ENCODE measurements around the gene CPTP. TPM values are rescaled to one million over a fixed set of nuclear protein-coding genes. Genes with fewer than 3 reads are reported as not detected.
A peak's percentile ranks its signal among the peaks of the same experiment; 100 is the strongest.

The CPTP gene
- total RNA-seq (10 to 100 TPM in 1 of 2 donors, 1 to 10 TPM in 1; 7.9 to 14.6 TPM), polyA plus RNA-seq (10 to 100 TPM; 30.4 to 45.1 TPM)

DNA sequence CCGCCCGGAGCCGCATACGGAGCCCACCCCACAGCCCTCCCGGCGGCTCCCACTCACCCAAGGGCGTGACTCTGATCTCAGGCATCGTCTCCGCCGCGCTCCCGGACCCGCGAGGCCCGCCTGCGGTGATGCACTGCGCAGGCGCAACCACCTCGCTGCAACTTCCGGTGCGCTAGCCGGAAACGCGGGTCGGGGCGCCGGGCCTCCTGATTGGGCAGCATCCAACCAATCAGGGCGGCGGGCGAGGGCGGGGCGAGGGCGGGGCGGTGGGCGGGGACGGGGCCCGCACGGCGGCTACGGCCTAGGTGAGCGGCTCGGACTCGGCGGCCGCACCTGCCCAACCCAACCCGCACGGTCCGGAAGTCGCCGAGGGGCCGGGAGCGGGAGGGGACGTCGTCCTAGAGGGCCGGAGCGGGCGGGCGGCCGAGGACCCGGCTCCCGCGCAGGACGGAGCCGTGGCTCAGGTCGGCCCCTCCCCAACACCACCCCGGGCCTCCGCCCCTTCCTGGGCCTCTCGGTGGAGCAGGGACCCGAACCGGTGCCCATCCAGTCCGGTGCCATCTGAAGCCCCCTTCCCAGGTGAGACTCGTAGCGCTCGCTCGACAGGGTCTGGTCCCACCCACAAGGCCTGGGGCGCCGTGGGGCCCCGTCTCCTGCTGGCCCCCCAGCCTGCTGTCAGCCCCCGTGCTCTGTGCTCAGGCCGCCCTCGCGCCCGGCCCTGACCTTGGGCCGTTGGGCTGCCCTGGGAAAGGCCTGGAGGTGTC, at the start of gene CPTP, which contains the start of gene INTS11:
TSS of gene CPTP (plus strand) at position 279 of the 764 bp plus-strand sequence. CDS start 2,109 bp downstream, outside the sequence.
TSS of gene INTS11 (minus strand) at position 137 of the 764 bp plus-strand sequence. CDS start at position 85, 52 bp downstream.
- peak; percentile 97 for DNase-seq (ENCODE audit: low spot score)
- no peaks in the 10 kb centered on the region for H3K27me3 ChIP-seq (ENCODE audit: control insufficient read depth in 4 of 4, insufficient read depth in 4 of 4, low read length in 3 of 4)
- H3K27ac ChIP-seq (ENCODE audit: low read depth in 1 of 2, low read length in 2 of 2), result peak within 1 kb of the TSS; percentile 75 to 84
- WGBS, result under 1% methylated on average over 84 of the region's 84 CpGs
- TF ChIP-seq, protein P1, sequence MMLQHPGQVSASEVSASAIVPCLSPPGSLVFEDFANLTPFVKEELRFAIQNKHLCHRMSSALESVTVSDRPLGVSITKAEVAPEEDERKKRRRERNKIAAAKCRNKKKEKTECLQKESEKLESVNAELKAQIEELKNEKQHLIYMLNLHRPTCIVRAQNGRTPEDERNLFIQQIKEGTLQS (IDR thresholded peaks at IDR 0.05), result no peak
- no peak for TF ChIP-seq FOXA1 (IDR thresholded peaks at IDR 0.05)
- TF ChIP-seq RXRA (IDR thresholded peaks at IDR 0.05), result peak; percentile 63 to 66
- TF ChIP-seq, protein P2, sequence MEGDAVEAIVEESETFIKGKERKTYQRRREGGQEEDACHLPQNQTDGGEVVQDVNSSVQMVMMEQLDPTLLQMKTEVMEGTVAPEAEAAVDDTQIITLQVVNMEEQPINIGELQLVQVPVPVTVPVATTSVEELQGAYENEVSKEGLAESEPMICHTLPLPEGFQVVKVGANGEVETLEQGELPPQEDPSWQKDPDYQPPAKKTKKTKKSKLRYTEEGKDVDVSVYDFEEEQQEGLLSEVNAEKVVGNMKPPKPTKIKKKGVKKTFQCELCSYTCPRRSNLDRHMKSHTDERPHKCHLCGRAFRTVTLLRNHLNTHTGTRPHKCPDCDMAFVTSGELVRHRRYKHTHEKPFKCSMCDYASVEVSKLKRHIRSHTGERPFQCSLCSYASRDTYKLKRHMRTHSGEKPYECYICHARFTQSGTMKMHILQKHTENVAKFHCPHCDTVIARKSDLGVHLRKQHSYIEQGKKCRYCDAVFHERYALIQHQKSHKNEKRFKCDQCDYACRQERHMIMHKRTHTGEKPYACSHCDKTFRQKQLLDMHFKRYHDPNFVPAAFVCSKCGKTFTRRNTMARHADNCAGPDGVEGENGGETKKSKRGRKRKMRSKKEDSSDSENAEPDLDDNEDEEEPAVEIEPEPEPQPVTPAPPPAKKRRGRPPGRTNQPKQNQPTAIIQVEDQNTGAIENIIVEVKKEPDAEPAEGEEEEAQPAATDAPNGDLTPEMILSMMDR (IDR thresholded peaks at IDR 0.05; ENCODE audit: low read depth, low read length, missing input control), result no peak
- TF ChIP-seq SP1 (IDR thresholded peaks at IDR 0.05), result no peak
- no peak for TF ChIP-seq JUND (IDR thresholded peaks at IDR 0.05)
- TF ChIP-seq, protein P3, sequence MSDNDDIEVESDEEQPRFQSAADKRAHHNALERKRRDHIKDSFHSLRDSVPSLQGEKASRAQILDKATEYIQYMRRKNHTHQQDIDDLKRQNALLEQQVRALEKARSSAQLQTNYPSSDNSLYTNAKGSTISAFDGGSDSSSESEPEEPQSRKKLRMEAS (IDR thresholded peaks at IDR 0.05), result no peak
- TF ChIP-seq FOXA2 (IDR thresholded peaks at IDR 0.05), result no peak
- TF ChIP-seq NR2F2 (IDR thresholded peaks at IDR 0.05), result peak; percentile 34
- TF ChIP-seq, protein P4, sequence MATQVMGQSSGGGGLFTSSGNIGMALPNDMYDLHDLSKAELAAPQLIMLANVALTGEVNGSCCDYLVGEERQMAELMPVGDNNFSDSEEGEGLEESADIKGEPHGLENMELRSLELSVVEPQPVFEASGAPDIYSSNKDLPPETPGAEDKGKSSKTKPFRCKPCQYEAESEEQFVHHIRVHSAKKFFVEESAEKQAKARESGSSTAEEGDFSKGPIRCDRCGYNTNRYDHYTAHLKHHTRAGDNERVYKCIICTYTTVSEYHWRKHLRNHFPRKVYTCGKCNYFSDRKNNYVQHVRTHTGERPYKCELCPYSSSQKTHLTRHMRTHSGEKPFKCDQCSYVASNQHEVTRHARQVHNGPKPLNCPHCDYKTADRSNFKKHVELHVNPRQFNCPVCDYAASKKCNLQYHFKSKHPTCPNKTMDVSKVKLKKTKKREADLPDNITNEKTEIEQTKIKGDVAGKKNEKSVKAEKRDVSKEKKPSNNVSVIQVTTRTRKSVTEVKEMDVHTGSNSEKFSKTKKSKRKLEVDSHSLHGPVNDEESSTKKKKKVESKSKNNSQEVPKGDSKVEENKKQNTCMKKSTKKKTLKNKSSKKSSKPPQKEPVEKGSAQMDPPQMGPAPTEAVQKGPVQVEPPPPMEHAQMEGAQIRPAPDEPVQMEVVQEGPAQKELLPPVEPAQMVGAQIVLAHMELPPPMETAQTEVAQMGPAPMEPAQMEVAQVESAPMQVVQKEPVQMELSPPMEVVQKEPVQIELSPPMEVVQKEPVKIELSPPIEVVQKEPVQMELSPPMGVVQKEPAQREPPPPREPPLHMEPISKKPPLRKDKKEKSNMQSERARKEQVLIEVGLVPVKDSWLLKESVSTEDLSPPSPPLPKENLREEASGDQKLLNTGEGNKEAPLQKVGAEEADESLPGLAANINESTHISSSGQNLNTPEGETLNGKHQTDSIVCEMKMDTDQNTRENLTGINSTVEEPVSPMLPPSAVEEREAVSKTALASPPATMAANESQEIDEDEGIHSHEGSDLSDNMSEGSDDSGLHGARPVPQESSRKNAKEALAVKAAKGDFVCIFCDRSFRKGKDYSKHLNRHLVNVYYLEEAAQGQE (IDR thresholded peaks at IDR 0.05), result peak; percentile 46
- no peak for TF ChIP-seq ZBTB33 (IDR thresholded peaks at IDR 0.05)
- TF ChIP-seq HNF4A (conservative IDR thresholded peaks at IDR 0.05), result peak; percentile 66 to 71
- no peak for TF ChIP-seq YY1 (IDR thresholded peaks at IDR 0.05)
- TF ChIP-seq RAD21 (IDR thresholded peaks at IDR 0.05), result no peak
- TF ChIP-seq EGR1 (IDR thresholded peaks at IDR 0.05; ENCODE audit: low read depth in 2 of 2), result no peak
- peak in 1 of 2 donors; percentile 93 for TF ChIP-seq GABPA (IDR thresholded peaks at IDR 0.05 in 1 of 2, conservative IDR thresholded peaks at IDR 0.05 in 1 of 2)
- no peak for TF ChIP-seq HNF4G (IDR thresholded peaks at IDR 0.05)
- no peak for TF ChIP-seq TAF1 (conservative IDR thresholded peaks at IDR 0.05)
- H3K4me1 ChIP-seq (ENCODE audit: control insufficient read depth in 4 of 4, insufficient read depth in 4 of 4, low read length in 3 of 4), result peaks cover 7 to 37% (median 26%) of the 10 kb centered on the region in 4 donors
- no peaks in the 10 kb centered on the region for H3K9me3 ChIP-seq (ENCODE audit: control insufficient read depth in 4 of 4, low read length in 3 of 4)
- peak within 1 kb of the TSS; percentile 4 to 83 for H3K9ac ChIP-seq (ENCODE audit: low read depth in 1 of 2, low read length in 2 of 2)
- H3K36me3 ChIP-seq (ENCODE audit: control insufficient read depth in 4 of 4, insufficient read depth in 3 of 4, low read depth in 1 of 4, low read length in 3 of 4), result peaks cover 2 to 11% (median 7%) of the 10 kb centered on the region in 4 donors
- H3K4me3 ChIP-seq (ENCODE audit: low read depth in 1 of 3, low read length in 3 of 3), result peak within 1 kb of the TSS; percentile 79 to 89 (median 81)
